ENCODE results near the gene CEP192. TPM values are rescaled to one million over a fixed set of nuclear protein-coding genes. Genes with fewer than 3 reads are reported as not detected.
"Not testable (repeated sequence)": the region's sequence is repeated elsewhere in the genome, so short reads cannot be mapped to it uniquely, and the experiment has no call there.

The CEP192 gene
- total RNA-seq, 1 donor from 2014 or later = 20.2 TPM

GRCh38 chr18:12990123-12990475 is 1.1 kb upstream of the CEP192 start:
- no peak for DNase-seq (ENCODE audit: low read depth in 2 of 2)

DNA sequence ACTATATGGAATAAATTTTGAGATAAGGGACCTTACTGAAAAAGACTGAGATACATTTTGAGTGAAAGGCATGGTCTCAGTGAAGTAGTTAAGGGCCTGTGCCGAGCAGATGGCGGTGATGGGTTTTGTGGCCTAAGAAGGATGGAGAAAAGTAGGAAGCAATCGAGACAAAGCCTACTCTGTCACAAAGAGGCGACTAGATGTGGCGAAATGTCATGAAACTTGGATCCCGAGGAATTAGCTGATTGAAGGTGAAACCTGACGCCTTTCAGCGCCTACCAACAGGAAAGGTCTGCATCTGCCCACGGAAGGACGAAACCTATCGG is 558 bp upstream of the CEP192 start:
- DNase-seq (ENCODE audit: low read depth in 2 of 2) = no peak

GRCh38 chr18:12991821-12992179 is 638 bp downstream of the CEP192 start:
- DNase-seq (ENCODE audit: low read depth in 2 of 2) = no peak

- no peak for DNase-seq (ENCODE audit: low read depth in 2 of 2)
Measured at GRCh38 chr18:12993439-12993838, 2.3 kb downstream of the CEP192 start.

DNA sequence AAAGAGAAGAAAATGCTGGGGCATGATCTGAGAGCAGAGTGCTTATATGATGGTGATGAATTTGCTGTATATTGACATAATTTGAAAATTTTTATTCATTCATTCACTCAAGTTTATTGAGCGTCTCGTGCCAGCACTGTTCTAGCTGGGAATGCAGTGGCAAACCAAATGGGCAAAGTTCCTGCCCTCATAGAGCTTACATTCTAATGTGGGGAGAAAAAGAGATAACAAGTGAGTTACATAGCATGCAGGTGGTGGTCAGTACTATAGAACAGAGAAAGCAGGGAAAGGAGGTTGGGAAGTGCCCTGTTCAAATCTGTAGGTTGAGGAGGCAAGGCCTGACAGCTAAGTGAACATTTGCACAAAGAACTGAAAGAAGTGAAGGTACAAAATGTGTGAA is 4.3 kb downstream of the CEP192 start:
- no peak for DNase-seq (ENCODE audit: low read depth in 2 of 2)

- DNase-seq (ENCODE audit: low read depth in 2 of 2) = no peak
Measured at GRCh38 chr18:12995952-12996477, 4.9 kb downstream of the CEP192 start.

GRCh38 chr18:12996661-12997292 is 5.6 kb downstream of the CEP192 start:
- DNase-seq (ENCODE audit: low read depth in 2 of 2) = no peak

DNA sequence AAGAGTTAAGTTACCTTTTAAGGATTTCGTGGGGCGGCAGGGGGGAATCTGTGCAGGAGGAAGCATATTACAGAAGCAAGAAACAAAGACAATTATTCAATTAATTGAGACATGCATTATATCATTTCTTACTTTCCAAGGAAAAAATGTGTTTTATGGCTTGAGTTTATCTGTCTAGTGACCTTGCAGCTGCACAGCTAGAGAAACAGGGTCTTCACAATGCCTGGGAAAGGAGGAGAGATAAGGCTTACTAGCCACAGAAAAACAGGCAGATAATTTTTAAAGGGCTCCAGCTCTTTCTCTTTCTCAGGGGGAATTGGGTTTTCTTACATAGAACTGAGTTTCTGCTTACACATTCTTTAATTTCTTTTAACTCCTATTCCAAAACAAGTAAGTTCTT is 6.2 kb downstream of the CEP192 start:
- DNase-seq (ENCODE audit: low read depth in 2 of 2) = not testable (repeated sequence)

DNA sequence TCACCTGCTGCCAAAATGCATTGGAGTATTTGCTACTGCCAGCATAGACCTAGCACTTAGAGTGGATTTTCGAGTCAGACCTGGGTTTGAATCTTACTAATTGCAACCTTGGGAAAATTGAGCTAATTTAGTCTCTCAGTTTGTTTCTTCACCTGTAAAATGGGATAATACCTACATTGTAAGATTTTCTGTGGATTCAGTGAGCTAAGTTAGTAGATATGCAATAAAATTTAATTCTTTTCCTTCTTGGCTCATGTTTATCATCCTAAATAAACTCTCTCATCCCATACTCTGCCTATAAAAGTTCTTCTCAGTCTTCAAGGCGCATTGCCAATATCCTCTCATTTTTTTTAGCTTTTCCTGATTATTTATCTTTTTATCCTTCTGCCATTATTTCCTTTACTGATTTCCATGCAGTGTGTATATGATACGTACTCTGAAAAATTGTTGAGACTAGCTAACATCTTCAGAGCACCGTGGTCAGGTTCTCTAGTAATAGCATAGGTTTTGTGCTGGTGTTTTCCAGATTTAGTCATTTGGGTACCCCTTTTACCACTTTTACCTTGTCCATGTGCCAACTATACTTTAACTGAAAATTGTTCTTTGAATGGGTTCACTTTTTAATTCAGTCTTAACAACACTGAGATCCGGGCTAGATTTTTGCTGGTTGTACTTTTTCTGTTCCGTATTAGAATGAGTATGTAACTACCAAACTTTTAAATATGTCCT is 7.3 kb downstream of the CEP192 start:
- no peak for DNase-seq (ENCODE audit: low read depth in 2 of 2)

DNA sequence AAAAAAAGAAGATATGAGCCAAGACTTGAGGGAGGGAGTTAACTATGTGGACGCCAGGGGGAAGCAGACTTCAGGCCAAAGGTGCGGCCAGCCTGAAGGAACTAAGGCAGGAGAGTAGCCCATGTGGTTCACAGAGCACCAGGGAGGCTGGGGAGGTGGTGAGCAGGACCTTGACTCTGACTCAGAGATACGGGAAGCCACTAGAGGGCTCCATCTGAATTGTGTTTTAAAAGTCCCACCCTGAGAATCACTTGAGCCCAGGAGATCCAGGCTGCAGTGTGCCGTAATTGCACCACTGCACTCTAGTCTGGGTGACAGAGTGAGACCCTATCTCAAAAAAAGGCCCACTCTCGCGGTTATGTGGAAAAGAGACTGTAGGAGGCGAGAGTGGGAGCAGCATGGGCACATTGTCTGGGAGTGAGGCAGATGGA is 12.3 kb downstream of the CEP192 start:
- DNase-seq (ENCODE audit: low read depth in 2 of 2) = peak in 1 of 2 donors; percentile 76

DNA sequence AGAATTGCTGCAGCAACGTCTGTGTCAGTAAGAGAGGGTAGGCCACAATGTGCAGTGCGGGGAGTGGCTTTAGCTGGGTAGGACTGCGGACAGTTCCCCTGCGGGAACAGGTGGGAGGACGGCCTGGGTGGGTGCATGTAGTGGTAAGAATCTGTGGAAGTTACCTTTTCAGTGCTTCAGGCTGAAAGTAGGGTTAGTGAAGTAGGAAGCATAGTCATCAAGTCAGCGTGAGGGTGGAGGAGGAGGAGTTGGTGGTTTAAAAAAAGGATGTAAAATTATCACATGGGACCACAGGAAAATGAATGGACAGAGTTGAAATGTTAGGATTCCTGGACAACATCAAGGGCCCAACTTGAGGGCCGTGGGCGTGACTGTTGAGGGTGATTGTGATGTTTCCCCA is 13.2 kb downstream of the CEP192 start:
- no peak for DNase-seq (ENCODE audit: low read depth in 2 of 2)

- DNase-seq (ENCODE audit: low read depth in 2 of 2) = no peak
Measured at GRCh38 chr18:13005289-13005688, 14.1 kb downstream of the CEP192 start.

DNA sequence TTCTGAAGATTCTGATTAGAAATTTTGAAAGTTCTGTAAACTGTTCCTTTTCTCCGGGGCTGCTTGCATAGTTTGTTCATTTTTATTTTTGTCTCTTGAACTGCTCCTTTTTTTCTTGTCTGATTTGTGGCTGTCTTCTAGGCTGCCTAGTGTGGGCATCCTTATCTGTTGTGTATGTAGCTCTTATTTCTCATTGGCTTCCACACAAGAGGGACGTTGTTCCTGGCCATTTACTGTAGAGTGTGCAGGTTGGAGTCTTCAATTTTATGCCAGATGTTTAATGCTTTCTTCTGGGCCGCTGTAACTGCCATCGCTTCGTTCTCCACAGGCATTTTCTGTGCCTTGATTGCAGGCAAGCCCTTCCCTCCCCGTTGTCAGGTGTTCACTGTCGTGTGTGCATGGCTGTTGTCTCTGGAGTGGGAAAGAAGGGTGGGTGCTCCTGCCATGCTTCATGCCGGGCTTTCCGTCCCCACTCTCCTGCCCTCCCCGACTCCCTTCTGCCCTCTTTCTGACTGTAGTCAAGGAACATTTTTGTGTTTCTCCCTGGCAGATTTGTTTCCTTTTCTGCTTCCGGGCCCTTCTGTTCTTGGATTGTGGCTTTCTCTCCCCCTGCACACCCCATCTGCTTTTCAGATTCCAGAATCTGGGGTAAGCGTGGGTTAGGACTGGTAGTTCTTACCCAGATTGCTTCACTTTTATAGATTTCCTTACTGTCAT is 15.5 kb downstream of the CEP192 start:
- no peak for DNase-seq (ENCODE audit: low read depth in 2 of 2)

GRCh38 chr18:13007248-13007560 is 16.0 kb downstream of the CEP192 start:
- DNase-seq (ENCODE audit: low read depth in 2 of 2) = no peak

DNA sequence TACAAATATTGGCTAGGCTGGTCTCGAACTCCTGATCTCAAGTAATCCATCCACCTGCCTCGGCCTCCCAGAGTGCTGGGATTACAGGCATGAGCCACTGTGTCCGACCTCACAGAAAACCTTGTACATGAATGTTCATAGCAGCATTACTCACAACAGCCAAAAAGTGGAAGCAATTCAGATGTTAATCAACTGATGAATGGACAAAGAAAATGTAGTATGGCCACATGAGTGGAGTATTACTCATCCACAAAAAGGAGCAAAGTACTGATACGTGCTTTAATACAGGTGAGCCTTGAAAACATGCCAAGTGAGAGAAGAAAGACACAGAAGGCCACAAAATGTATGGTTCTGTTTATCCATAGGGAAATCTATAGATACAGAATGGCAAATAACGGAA is 20.6 kb downstream of the CEP192 start:
- no peak for DNase-seq (ENCODE audit: low read depth in 2 of 2)

GRCh38 chr18:13014232-13014631 is 23.1 kb downstream of the CEP192 start:
- DNase-seq (ENCODE audit: low read depth in 2 of 2) = no peak

DNA sequence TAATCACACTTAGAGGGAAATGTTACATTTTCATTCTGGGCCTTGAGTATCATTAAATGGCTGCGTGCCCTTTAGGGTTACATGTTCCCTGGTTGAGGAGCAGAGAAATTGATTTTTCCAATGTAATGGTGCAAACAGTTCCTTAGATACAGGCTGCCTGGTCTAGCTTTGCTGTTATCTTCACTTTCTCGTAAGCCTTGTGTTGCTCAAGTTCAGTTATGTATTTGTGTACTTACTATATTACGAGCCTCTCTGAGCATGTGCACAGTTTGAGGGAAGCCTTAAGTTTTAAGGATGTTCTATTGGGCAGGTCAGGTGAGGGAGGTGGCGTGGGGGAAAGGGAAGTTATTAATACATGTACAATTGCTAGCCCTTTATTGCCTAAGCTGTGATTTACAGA is 23.7 kb downstream of the CEP192 start:
- no peak for DNase-seq (ENCODE audit: low read depth in 2 of 2)

- no peak for DNase-seq (ENCODE audit: low read depth in 2 of 2)
Measured at GRCh38 chr18:13017247-13017875, 26.2 kb downstream of the CEP192 start.

GRCh38 chr18:13018374-13018773 is 27.2 kb downstream of the CEP192 start:
- DNase-seq (ENCODE audit: low read depth in 2 of 2) = no peak

DNA sequence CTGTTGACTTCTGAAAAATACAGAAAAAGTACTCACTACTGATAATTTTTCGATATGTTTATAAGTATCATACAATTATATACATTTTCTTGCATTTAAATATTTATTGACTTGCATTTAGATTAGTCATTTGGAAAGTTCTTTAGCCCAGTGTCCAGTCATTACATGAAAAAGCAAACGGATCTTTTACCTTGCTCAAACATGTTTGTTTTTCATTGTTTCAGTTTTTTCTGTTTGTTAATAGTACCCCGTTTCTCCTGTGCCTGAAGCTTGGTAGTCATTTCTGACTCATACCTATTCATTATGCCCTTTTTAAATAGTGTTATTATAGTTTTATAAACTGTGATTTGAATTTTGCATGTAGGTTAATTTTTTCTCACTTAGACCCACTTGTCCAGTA is 28.1 kb downstream of the CEP192 start:
- peak; percentile 3 to 57 for DNase-seq (ENCODE audit: low read depth in 2 of 2)

- no peak for DNase-seq (ENCODE audit: low read depth in 2 of 2)
Measured at GRCh38 chr18:13022644-13023043, 31.5 kb downstream of the CEP192 start.

GRCh38 chr18:13025233-13025632 is 34.1 kb downstream of the CEP192 start:
- no peak for DNase-seq (ENCODE audit: low read depth in 2 of 2)
